Caco-2 (cell line): ENCODE results near the gene C1QTNF12. TPM values are rescaled to one million over a fixed set of nuclear protein-coding genes. Genes with fewer than 3 reads are reported as not detected.

Source experiments
- BruUV-seq: library from RNA; stranded (reverse); fragments of 400-500 nt; replicated peaks from 2 replicates; lab custom pipeline; 2021; lab: Mats Ljungman, UMichigan
- CTCF ChIA-PET: fragments of 300-600 bp; sonication (Branson Sonifier 250); formaldehyde crosslinking; loops from one replicate; lab custom pipeline; 2022; ENCODE audit warnings: antibody characterized with exemption; lab: Charles Lee
- POLR2A ChIA-PET: fragments of 300-600 bp; sonication (Branson Sonifier 250); formaldehyde crosslinking; loops from one replicate; lab custom pipeline; 2022; ENCODE audit warnings: antibody characterized with exemption; lab: Charles Lee
- DNase-seq, 2 experiments: peaks; one replicate each; pipeline versions ENCODE4 v3.0.0 to v3.0.0-alpha.2; 2020 to 2022
- H3K27me3 ChIP-seq: replicated peaks from 2 replicates; pipeline ENCODE4 v1.6.0; 2011; ENCODE audit warnings: low read length; ENCODE audit not compliant: control insufficient read depth, insufficient read depth
- H3K36me3 ChIP-seq: 2 replicates; pipeline ENCODE4 v1.5.1; 2011; ENCODE audit warnings: low read length; ENCODE audit not compliant: control insufficient read depth, insufficient read depth
- H3K4me1 ChIP-seq: fragments of 250-450 bp; sonication (Bioruptor Pico); 2 replicates; pipeline ENCODE4 v1.5.1; 2020; ENCODE audit warnings: mild to moderate bottlenecking
- H3K4me3 ChIP-seq: 2 replicates; pipeline ENCODE4 v1.5.1; 2011; ENCODE audit warnings: low read depth, mild to moderate bottlenecking, control low read depth, low read length
- H3K9me3 ChIP-seq: fragments of 250-450 bp; sonication (Bioruptor Pico); 2 replicates; pipeline ENCODE4 v1.5.1; 2020; ENCODE audit warnings: mild to moderate bottlenecking, moderate library complexity
- H3K27ac Mint-ChIP-seq: one replicate; pipeline ENCODE4 v1.8.0; 2022; ENCODE audit warnings: mixed read lengths; ENCODE audit not compliant: unreplicated experiment
- H3K27me3 Mint-ChIP-seq: one replicate; pipeline ENCODE4 v1.8.0; 2022; ENCODE audit warnings: mixed read lengths; ENCODE audit not compliant: insufficient read depth, unreplicated experiment
- H3K36me3 Mint-ChIP-seq: one replicate; pipeline ENCODE4 v1.8.0; 2022; ENCODE audit warnings: mild to moderate bottlenecking, mixed read lengths; ENCODE audit not compliant: insufficient read depth, unreplicated experiment
- H3K4me1 Mint-ChIP-seq: one replicate; pipeline ENCODE4 v1.8.0; 2022; ENCODE audit warnings: low read depth, mixed read lengths; ENCODE audit not compliant: unreplicated experiment
- H3K4me3 Mint-ChIP-seq: one replicate; pipeline ENCODE4 v1.8.0; 2022; ENCODE audit warnings: mild to moderate bottlenecking, moderate library complexity, mixed read lengths; ENCODE audit not compliant: unreplicated experiment
- H3K9me3 Mint-ChIP-seq: one replicate; pipeline ENCODE4 v1.8.0; 2022; ENCODE audit warnings: mixed read lengths; ENCODE audit not compliant: unreplicated experiment
- CTCF ChIP-seq, 2 experiments: fragments of 200-600 bp in 1 of 2; IDR thresholded peaks; 1 replicate in 1 of 2; 2 replicates in 1 of 2; pipeline versions ENCODE4 v1.5.1 to v1.8.0; 2011 to 2022; ENCODE audit warnings: antibody characterized with exemption in 1 of 2, control low read depth in 1 of 2, inconsistent platforms in 1 of 2, low read depth in 1 of 2, low read length in 1 of 2, mild to moderate bottlenecking in 1 of 2, moderate library complexity in 1 of 2; ENCODE audit not compliant: insufficient read depth in 1 of 2, severe bottlenecking in 1 of 2, unreplicated experiment in 1 of 2
- intact Hi-C: fragments of 100-400 bp; cut with micrococcal nuclease; formaldehyde crosslinking; loops from one replicate; pipeline ENCODE4 v1.10.0; 2022; ENCODE audit not compliant: unreplicated experiment
- total RNA-seq: library from RNA; stranded (reverse); gene quantifications from 2 replicates; pipeline ENCODE4 v1.2.3, GENCODE V29; 2022

The C1QTNF12 gene
- total RNA-seq, 1 experiment from 2014 or later: 3.7 TPM

GRCh38 chr1:1236945-1237873 lies 9.3 kb downstream of the C1QTNF12 start:
- Histone ChIP-seq H3K36me3 (no peaks in the 10 kb centered on the region), H3K27me3 (no peaks in the 10 kb centered on the region), H3K4me3 (no peak overlapping the region), H3K9me3 (no peaks in the 10 kb centered on the region), H3K4me1 (peaks cover 41% of the 10 kb centered on the region)
- H3K27me3 Mint-ChIP-seq: no peaks in the 10 kb centered on the region
- no peaks in the 10 kb centered on the region for H3K9me3 Mint-ChIP-seq
- intact Hi-C loops: no loop called here
- H3K4me1 Mint-ChIP-seq: no peaks in the 10 kb centered on the region
- DNase-seq: no peak
- CTCF ChIA-PET: interaction anchor here (0.7 kb wide), 1 partner anchor 152 kb away, joined by 3 read pairs; no protein-coding TSS in a partner anchor
- peaks cover 43% of the 10 kb centered on the region for H3K36me3 Mint-ChIP-seq
- no TSS peak for BruUV-seq
- H3K4me3 Mint-ChIP-seq: no peak overlapping the region
- POLR2A ChIA-PET: no interaction called here
- no peak for TF ChIP-seq CTCF (IDR thresholded peaks at IDR 0.05; ENCODE audit: insufficient read depth in 1 of 2, low read depth in 1 of 2, low read length in 1 of 2, severe bottlenecking in 1 of 2, unreplicated experiment in 1 of 2)
- no peak overlapping the region for H3K27ac Mint-ChIP-seq

- no peak overlapping the region for H3K4me3 ChIP-seq
- peaks cover 41% of the 10 kb centered on the region for H3K4me1 ChIP-seq
- BruUV-seq: no TSS peak
- no peaks in the 10 kb centered on the region for H3K27me3 ChIP-seq
- no peaks in the 10 kb centered on the region for H3K9me3 Mint-ChIP-seq
- no peak for DNase-seq
- H3K36me3 Mint-ChIP-seq: peaks cover 38% of the 10 kb centered on the region
- intact Hi-C loops: no loop called here
- H3K4me1 Mint-ChIP-seq: no peaks in the 10 kb centered on the region
- H3K27ac Mint-ChIP-seq: no peak overlapping the region
- POLR2A ChIA-PET: no interaction called here
- H3K36me3 ChIP-seq: no peaks in the 10 kb centered on the region
- H3K27me3 Mint-ChIP-seq: no peaks in the 10 kb centered on the region
- H3K4me3 Mint-ChIP-seq: no peak overlapping the region
- H3K9me3 ChIP-seq: no peaks in the 10 kb centered on the region
- CTCF ChIA-PET: no interaction called here
- no peak for TF ChIP-seq CTCF (IDR thresholded peaks at IDR 0.05; ENCODE audit: insufficient read depth in 1 of 2, low read depth in 1 of 2, low read length in 1 of 2, severe bottlenecking in 1 of 2, unreplicated experiment in 1 of 2)
Observed at GRCh38 chr1:1236176-1236763, 10.3 kb downstream of the C1QTNF12 start.

GRCh38 chr1:1235016-1235744 lies 11.3 kb downstream of the C1QTNF12 start:
- Histone ChIP-seq H3K4me3 (no peak overlapping the region), H3K36me3 (no peaks in the 10 kb centered on the region), H3K9me3 (no peaks in the 10 kb centered on the region), H3K4me1 (peaks cover 41% of the 10 kb centered on the region), H3K27me3 (no peaks in the 10 kb centered on the region)
- ChIA-PET POLR2A (interaction anchor here (0.6 kb wide), 1 partner anchor 90 kb away, joined by 3 read pairs; no protein-coding TSS in a partner anchor), CTCF (no interaction called here)
- TF ChIP-seq CTCF (IDR thresholded peaks at IDR 0.05; ENCODE audit: insufficient read depth in 1 of 2, low read depth in 1 of 2, low read length in 1 of 2, severe bottlenecking in 1 of 2, unreplicated experiment in 1 of 2): no peak
- H3K27me3 Mint-ChIP-seq: no peaks in the 10 kb centered on the region
- no peaks in the 10 kb centered on the region for H3K9me3 Mint-ChIP-seq
- no peak for DNase-seq
- peaks cover 6% of the 10 kb centered on the region for H3K4me1 Mint-ChIP-seq
- no peak overlapping the region for H3K27ac Mint-ChIP-seq
- H3K36me3 Mint-ChIP-seq: peaks cover 41% of the 10 kb centered on the region
- no TSS peak for BruUV-seq
- H3K4me3 Mint-ChIP-seq: no peak overlapping the region
- intact Hi-C loops: no loop called here
